ENCODE data around the gene ZBED6. TPM values are rescaled to one million over a fixed set of nuclear protein-coding genes. Genes with fewer than 3 reads are reported as not detected.

ZBED6 gene
- total and polyA plus RNA-seq, 2 experiments from 2014 or later, result 2.5 to 4.8 TPM

DNA sequence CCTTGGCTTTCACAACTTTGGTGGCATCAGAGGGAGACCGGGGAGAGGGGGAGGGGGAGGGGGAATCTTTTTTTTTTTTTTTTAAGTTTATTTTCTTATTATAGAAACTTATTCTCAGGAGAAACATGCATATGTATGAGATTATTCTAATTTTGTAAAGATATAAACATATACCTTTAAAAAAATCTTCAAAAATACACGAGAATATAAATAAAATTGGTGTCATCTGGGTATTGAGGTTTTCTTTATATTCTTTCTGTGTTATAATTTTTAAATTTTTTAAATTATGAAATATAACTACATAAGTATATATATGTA is 47.1 kb downstream of the ZBED6 start:
- no peaks in the 10 kb centered on the region for H3K27me3 ChIP-seq (ENCODE audit: insufficient read depth)
- ATAC-seq, result no peak
- peaks cover 51% of the 10 kb centered on the region for H3K36me3 ChIP-seq (ENCODE audit: insufficient read depth)
- H3K79me2 ChIP-seq (replicated peaks; ENCODE audit: insufficient read depth), result peaks cover 7% of the 10 kb centered on the region; the same call in 1 of the 2 replicates
- H3K27ac ChIP-seq (ENCODE audit: low read depth), result no peak overlapping the region
- no peaks in the 10 kb centered on the region for H3K4me1 ChIP-seq (ENCODE audit: insufficient read depth)
- Mint-ChIP-seq H3K4me3 (no peak overlapping the region), H3K36me3 (ENCODE audit: low read depth) (peaks cover 91% of the 10 kb centered on the region), H3K27ac (no peak overlapping the region), H3K9me3 (peaks cover 35% of the 10 kb centered on the region), H3K4me1 (peaks cover 4% of the 10 kb centered on the region; the same call in 2 of the 3 replicates), H3K27me3 (ENCODE audit: insufficient read depth, low read depth, poor library complexity) (peaks cover 6% of the 10 kb centered on the region)
- no peaks in the 10 kb centered on the region for H3K9me2 ChIP-seq (ENCODE audit: insufficient read depth)
- H3K4me2 ChIP-seq, result no peak overlapping the region
- H2AFZ ChIP-seq, result no peak overlapping the region
- H3F3A ChIP-seq (replicated peaks; ENCODE audit: low read depth), result 0 out of 2 replicates have a peak, but pooled peaks cover 4% of the 10 kb centered on the region
- H3K4me3 ChIP-seq, result no peak overlapping the region
- TF ChIP-seq ZNF462 (CRISPR knock-in tag; IDR thresholded peaks at IDR 0.05), result no peak
- no peak for TF ChIP-seq EZH2phosphoT487 (IDR thresholded peaks at IDR 0.05; ENCODE audit: unreplicated experiment)
- no peak for TF ChIP-seq ZNF331 (CRISPR knock-in tag; IDR thresholded peaks at IDR 0.05; ENCODE audit: low read depth)
- TF ChIP-seq JUNB (IDR thresholded peaks at IDR 0.05; ENCODE audit: unreplicated experiment), result no peak
- no peak for TF ChIP-seq CTCF (conservative IDR thresholded peaks at IDR 0.05; ENCODE audit: low read depth in 2 of 2)
- TF ChIP-seq REST (IDR thresholded peaks at IDR 0.05; ENCODE audit: unreplicated experiment), result no peak
- no peak for DNase-seq (ENCODE audit: low spot score)
- H4K20me1 ChIP-seq (replicated peaks; ENCODE audit: insufficient read depth), result no peaks in the 10 kb centered on the region; the same call in 1 of the 2 replicates
